ENCODE measurements around the gene CCDC40. TPM values are rescaled to one million over a fixed set of nuclear protein-coding genes. Genes with fewer than 3 reads are reported as not detected.
"Not testable (repeated sequence)": the region's sequence is repeated elsewhere in the genome, so short reads cannot be mapped to it uniquely, and the experiment has no call there.

CCDC40 gene
- total and polyA plus RNA-seq, 10 of the 15 experiments (the other 5 are each of a cell fraction or from before 2014, with no cell fraction given), result 0.06 to 0.10 TPM; not detected in 8

DNA sequence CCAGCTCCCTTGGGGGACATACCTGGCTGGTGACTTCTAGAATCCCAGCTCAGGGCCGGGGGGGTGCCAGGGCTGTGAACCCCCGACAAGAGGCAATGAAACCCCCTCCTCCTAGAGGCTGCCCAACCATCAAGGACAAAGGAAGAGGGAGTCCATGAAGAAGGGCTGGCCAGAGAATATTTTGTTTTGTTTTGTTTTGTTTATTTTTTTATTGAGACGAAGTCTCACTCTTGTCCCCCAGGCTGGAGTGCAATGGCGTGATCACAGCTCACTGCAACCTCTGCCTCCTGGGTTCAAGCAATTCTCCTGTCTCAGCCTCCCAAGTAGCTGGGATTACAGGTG is 42.2 kb upstream of the CCDC40 start:
- H3K4me2 ChIP-seq (ENCODE audit: control insufficient read depth, insufficient read depth), result not testable (repeated sequence)

GRCh38 chr17:79994602-79995001 is 41.8 kb upstream of the CCDC40 start:
- ATAC-seq, result no peak
- DNase-seq (ENCODE audit: low read depth, low spot score), result no peak
- CTCF ChIA-PET, result interaction anchor here (0.8 to 2.4 kb wide), 6 partner anchors 9 to 253 kb away, joined by 3 to 12 read pairs (median 5); no protein-coding TSS in a partner anchor
- FAIRE-seq, result no peak
- no peak overlapping the region for H3K4me3 ChIP-seq
- H2AFZ ChIP-seq (ENCODE audit: control insufficient read depth, low read depth, low read length), result no peak overlapping the region
- SMC1A ChIA-PET (ENCODE audit: uncharacterized antibody, unreplicated experiment), result interaction anchor here (0.8 to 1.5 kb wide), 3 partner anchors 12 to 250 kb away, joined by 3 to 5 read pairs (median 3); no protein-coding TSS in a partner anchor
- H3K27me3 ChIP-seq (replicated peaks in 1 of 2; ENCODE audit: control insufficient read depth in 2 of 2, insufficient read depth in 2 of 2, low read length in 1 of 2), result no peaks in the 10 kb centered on the region; a peak in 1 of 4 replicates
- H4K20me1 ChIP-seq (ENCODE audit: control insufficient read depth, insufficient read depth), result no peaks in the 10 kb centered on the region
- no peak overlapping the region for H3K9ac ChIP-seq (ENCODE audit: control insufficient read depth, insufficient read depth, low read length)
- no peak overlapping the region for H3K27ac ChIP-seq (ENCODE audit: control insufficient read depth, insufficient read depth)
- WGBS (ENCODE audit: insufficient coverage, insufficient replicate concordance, low lambda C conversion rate, missing lambda C conversion rate), result 77% methylated on average over 12 of the region's 13 CpGs
- POLR2A ChIA-PET, result interaction anchor here (0.6 kb wide), 2 partner anchors 9 to 1232 kb away, joined by 3 read pairs; no protein-coding TSS in a partner anchor
- no peaks in the 10 kb centered on the region for H3K79me2 ChIP-seq (ENCODE audit: control insufficient read depth, insufficient read depth, low read length)
- RAD21 ChIA-PET (ENCODE audit: unreplicated experiment), result interaction anchor here (0.9 to 1.3 kb wide), 2 partner anchors 16 to 155 kb away, joined by 3 read pairs; partner anchors contain the start of gene CBX4
- no peaks in the 10 kb centered on the region for H3K9me3 ChIP-seq (replicated peaks; ENCODE audit: control insufficient read depth, insufficient read depth, low read length)
- no peaks in the 10 kb centered on the region for H3K36me3 ChIP-seq (ENCODE audit: control insufficient read depth in 2 of 2, insufficient read depth in 2 of 2, low read length in 1 of 2)
- BruUV-seq (replicated peaks), result no TSS peak
- 0 out of 2 replicates have a peak, but pooled peaks cover 4% of the 10 kb centered on the region for H3K4me1 ChIP-seq (ENCODE audit: control insufficient read depth, insufficient read depth, low read length)
- in situ Hi-C loops (cut with MboI) (no loop called here), intact Hi-C loops (cut with micrococcal nuclease; ENCODE audit: unreplicated experiment) (no loop called here)
- no peak overlapping the region for H3K4me2 ChIP-seq (ENCODE audit: control insufficient read depth, insufficient read depth)
- TF ChIP-seq TCF12 (IDR thresholded peaks at IDR 0.05; ENCODE audit: low read depth, low read length) (no peak), SUPT20H (IDR thresholded peaks at IDR 0.05; ENCODE audit: borderline replicate concordance, control insufficient read depth, low read depth, low read length) (no peak), POLR2AphosphoS5 (IDR thresholded peaks at IDR 0.05; ENCODE audit: low read length) (no peak), FOXM1 (IDR thresholded peaks at IDR 0.05; ENCODE audit: low read depth, low read length) (no peak), ESRRA (IDR thresholded peaks at IDR 0.05; ENCODE audit: low read length) (no peak), EED (IDR thresholded peaks at IDR 0.05; ENCODE audit: low read depth) (no peak), KAT2A (conservative IDR thresholded peaks at IDR 0.05; ENCODE audit: control insufficient read depth, low read depth, low read length) (no peak), ELK1 (IDR thresholded peaks at IDR 0.05; ENCODE audit: low read depth, low read length) (no peak), PRDM15 (CRISPR knock-in tag; IDR thresholded peaks at IDR 0.05) (no peak)

More for the DNA sequence above, 42.2 kb upstream of the CCDC40 start:
- ATAC-seq; intact Hi-C loops (cut with micrococcal nuclease; ENCODE audit: unreplicated experiment); H3K9me3 ChIP-seq (replicated peaks; ENCODE audit: control insufficient read depth, insufficient read depth, low read length); in situ Hi-C loops (cut with MboI); H3K27ac ChIP-seq (ENCODE audit: control insufficient read depth, insufficient read depth); FAIRE-seq; BruUV-seq (replicated peaks); H3K4me1 ChIP-seq (ENCODE audit: control insufficient read depth, insufficient read depth, low read length); H3K4me3 ChIP-seq; H3K9ac ChIP-seq (ENCODE audit: control insufficient read depth, insufficient read depth, low read length); H3K27me3 ChIP-seq (replicated peaks in 1 of 2; ENCODE audit: control insufficient read depth in 2 of 2, insufficient read depth in 2 of 2, low read length in 1 of 2); H3K36me3 ChIP-seq (ENCODE audit: control insufficient read depth in 2 of 2, insufficient read depth in 2 of 2, low read length in 1 of 2); H3K79me2 ChIP-seq (ENCODE audit: control insufficient read depth, insufficient read depth, low read length); H2AFZ ChIP-seq (ENCODE audit: control insufficient read depth, low read depth, low read length); DNase-seq (ENCODE audit: low read depth, low spot score); H4K20me1 ChIP-seq (ENCODE audit: control insufficient read depth, insufficient read depth): not testable (repeated sequence)
- WGBS (ENCODE audit: insufficient coverage, insufficient replicate concordance, low lambda C conversion rate, missing lambda C conversion rate), result 52% methylated on average over 4 of the region's 4 CpGs
- SMC1A ChIA-PET (ENCODE audit: uncharacterized antibody, unreplicated experiment), result interaction anchor here (1.2 to 1.5 kb wide), 2 partner anchors 13 to 24 kb away, joined by 3 to 5 read pairs; no protein-coding TSS in a partner anchor
- POLR2A ChIA-PET, result interaction anchor here (0.6 kb wide), 1 partner anchor 1231 kb away, joined by 3 read pairs; no protein-coding TSS in a partner anchor
- CTCF ChIA-PET, result interaction anchor here (0.8 to 2.4 kb wide), 7 partner anchors 10 to 252 kb away, joined by 3 to 12 read pairs (median 5); no protein-coding TSS in a partner anchor
- RAD21 ChIA-PET (ENCODE audit: unreplicated experiment), result interaction anchor here (0.9 to 1.3 kb wide), 3 partner anchors 15 to 197 kb away, joined by 3 read pairs; partner anchors contain the start of genes CBX4 and CBX8
